Ovary (tissue), 3 donors: Measurements from ENCODE around the gene TMEM94.

Experiments
- CTCF ChIP-seq, 3 donors: fragments of 450-650 bp in 2 of 3; fragments of 200-600 bp in 1 of 3; IDR thresholded peaks; one replicate each; pipeline versions ENCODE4 v1.5.1 to v1.8.0; 2016 to 2022; ENCODE audit warnings: antibody characterized with exemption in 3 of 3, mild to moderate bottlenecking in 1 of 3
- EP300 ChIP-seq: sonication (generic); formaldehyde crosslinking; IDR thresholded peaks from one replicate; pipeline ENCODE4 v1.6.1; 2017; ENCODE audit warnings: antibody characterized with exemption
- POLR2A ChIP-seq: fragments of 450-650 bp; IDR thresholded peaks from one replicate; pipeline ENCODE4 v1.6.1; 2017; ENCODE audit warnings: antibody characterized with exemption, mild to moderate bottlenecking, moderate library complexity
- donor health status: DM: no; HTN: no; CAD: no.

GRCh38 chr17:75476271-75476671 is 19.8 kb downstream of the TMEM94 start:
- TF ChIP-seq CTCF (IDR thresholded peaks at IDR 0.05) (no peak), EP300 (no peak), POLR2A (no peak)
